Measurements from ENCODE around the gene CUX1.
"Not testable (repeated sequence)": the region's sequence is repeated elsewhere in the genome, so short reads cannot be mapped to it uniquely, and the experiment has no call there.

Gene CUX1

GRCh38 chr7:101824440-101824839, 7.0 kb downstream of the CUX1 start:
- DNase-seq (ENCODE audit: low read depth) = no peak

GRCh38 chr7:101826081-101826835, 8.8 kb downstream of the CUX1 start:
- DNase-seq (ENCODE audit: low read depth) = no peak

- no peak for DNase-seq (ENCODE audit: low read depth)
These were observed 11.0 kb downstream of the CUX1 start for GRCh38 chr7:101828301-101829020.

GRCh38 chr7:101829374-101829773, 11.9 kb downstream of the CUX1 start:
- DNase-seq (ENCODE audit: low read depth) = no peak

GRCh38 chr7:101829821-101830220, 12.4 kb downstream of the CUX1 start:
- no peak for DNase-seq (ENCODE audit: low read depth)

- DNase-seq (ENCODE audit: low read depth) = not testable (repeated sequence)
These were observed 14.0 kb downstream of the CUX1 start for GRCh38 chr7:101831396-101831795.

GRCh38 chr7:101832205-101832631, 14.8 kb downstream of the CUX1 start:
- DNase-seq (ENCODE audit: low read depth) = no peak

- DNase-seq (ENCODE audit: low read depth) = no peak
These were observed 15.4 kb downstream of the CUX1 start for GRCh38 chr7:101832685-101833375.

GRCh38 chr7:101833799-101834198, 16.4 kb downstream of the CUX1 start:
- DNase-seq (ENCODE audit: low read depth) = no peak

- no peak for DNase-seq (ENCODE audit: low read depth)
These were observed 17.7 kb downstream of the CUX1 start for GRCh38 chr7:101835136-101835535.

GRCh38 chr7:101837433-101837832, 20.0 kb downstream of the CUX1 start:
- DNase-seq (ENCODE audit: low read depth) = not testable (repeated sequence)

- DNase-seq (ENCODE audit: low read depth) = no peak
These were observed 21.5 kb downstream of the CUX1 start for GRCh38 chr7:101838837-101839483.

- DNase-seq (ENCODE audit: low read depth) = no peak
These were observed 23.9 kb downstream of the CUX1 start for GRCh38 chr7:101841328-101841727.

- DNase-seq (ENCODE audit: low read depth) = no peak
These were observed 26.2 kb downstream of the CUX1 start for GRCh38 chr7:101843293-101844271.

- no peak for DNase-seq (ENCODE audit: low read depth)
These were observed 28.5 kb downstream of the CUX1 start for GRCh38 chr7:101845974-101846373.

GRCh38 chr7:101846800-101847538, 29.5 kb downstream of the CUX1 start:
- no peak for DNase-seq (ENCODE audit: low read depth)

- no peak for DNase-seq (ENCODE audit: low read depth)
These were observed 31.0 kb downstream of the CUX1 start for GRCh38 chr7:101848208-101848951.

GRCh38 chr7:101849314-101849713, 31.9 kb downstream of the CUX1 start:
- DNase-seq (ENCODE audit: low read depth) = not testable (repeated sequence)

- not testable (repeated sequence) for DNase-seq (ENCODE audit: low read depth)
These were observed 34.9 kb downstream of the CUX1 start for GRCh38 chr7:101852364-101852763.

GRCh38 chr7:101853684-101854083, 36.3 kb downstream of the CUX1 start:
- DNase-seq (ENCODE audit: low read depth) = no peak
